ENCODE results near the gene AASDH. TPM values are rescaled to one million over a fixed set of nuclear protein-coding genes. Genes with fewer than 3 reads are reported as not detected.

The AASDH gene
- 1 to 10 TPM; 1.8 to 2.8 TPM for polyA plus RNA-seq

- Histone ChIP-seq H3K4me3 (ENCODE audit: low read depth in 1 of 2, low read length in 2 of 2) (peak within 1 kb of the TSS; percentile 57 to 88), H3K36me3 (ENCODE audit: control insufficient read depth in 2 of 2, insufficient read depth in 2 of 2, low read length in 1 of 2) (no peaks in the 10 kb centered on the region), H3K27ac (ENCODE audit: low read depth in 2 of 2, low read length in 1 of 2) (peak within 1 kb of the TSS; percentile 93 to 100), H3K4me1 (ENCODE audit: control insufficient read depth in 2 of 2, insufficient read depth in 2 of 2, low read length in 1 of 2) (no peaks in the 10 kb centered on the region), H3K9me3 (ENCODE audit: control insufficient read depth in 2 of 2, insufficient read depth in 1 of 2, low read depth in 1 of 2, low read length in 1 of 2) (no peaks in the 10 kb centered on the region), H3K27me3 (ENCODE audit: control insufficient read depth in 1 of 2, insufficient read depth in 2 of 2, low read length in 2 of 2) (no peaks in the 10 kb centered on the region)
- 0% methylated on average over 57 of the region's 57 CpGs for WGBS, 2 donors
Measured at GRCh38 chr4:56387023-56388001, at the start of gene AASDH. Gene AASDH (minus strand): TSS chr4:56387491. CDS start chr4:56384299, 3,192 bp downstream.

GRCh38 chr4:56435140-56435926 is 48.0 kb upstream of the AASDH start, which contains the start of gene PPAT:
Gene PPAT (minus strand): TSS chr4:56435615. CDS start chr4:56435477, 138 bp downstream.
- Histone ChIP-seq H3K4me3 (ENCODE audit: low read depth in 1 of 2, low read length in 2 of 2) (peak within 1 kb of the TSS; percentile 73 to 76), H3K9me3 (ENCODE audit: control insufficient read depth in 2 of 2, insufficient read depth in 1 of 2, low read depth in 1 of 2, low read length in 1 of 2) (no peaks in the 10 kb centered on the region), H3K27ac (ENCODE audit: low read depth in 2 of 2, low read length in 1 of 2) (peak within 1 kb of the TSS; percentile 97), H3K36me3 (ENCODE audit: control insufficient read depth in 2 of 2, insufficient read depth in 2 of 2, low read length in 1 of 2) (no peaks in the 10 kb centered on the region), H3K27me3 (ENCODE audit: control insufficient read depth in 1 of 2, insufficient read depth in 2 of 2, low read length in 2 of 2) (no peaks in the 10 kb centered on the region), H3K4me1 (ENCODE audit: control insufficient read depth in 2 of 2, insufficient read depth in 2 of 2, low read length in 1 of 2) (peaks cover 0 to 3% of the 10 kb centered on the region in 2 donors)
- 0 to 1% methylated on average over 54 to 61 of the region's 61 CpGs for WGBS, 2 donors

GRCh38 chr4:56434599-56435139 is 47.4 kb upstream of the AASDH start:
- no peaks in the 10 kb centered on the region for H3K36me3 ChIP-seq (ENCODE audit: control insufficient read depth in 2 of 2, insufficient read depth in 2 of 2, low read length in 1 of 2)
- H3K9me3 ChIP-seq (ENCODE audit: control insufficient read depth in 2 of 2, insufficient read depth in 1 of 2, low read depth in 1 of 2, low read length in 1 of 2) = no peaks in the 10 kb centered on the region
- H3K4me1 ChIP-seq (ENCODE audit: control insufficient read depth in 2 of 2, insufficient read depth in 2 of 2, low read length in 1 of 2) = peaks cover 0 to 3% of the 10 kb centered on the region in 2 donors
- WGBS, 2 donors = 1% methylated on average over 15 of the region's 15 CpGs
- peak overlapping the region; percentile 73 to 76 for H3K4me3 ChIP-seq (ENCODE audit: low read depth in 1 of 2, low read length in 2 of 2)
- no peaks in the 10 kb centered on the region for H3K27me3 ChIP-seq (ENCODE audit: control insufficient read depth in 1 of 2, insufficient read depth in 2 of 2, low read length in 2 of 2)
- peak overlapping the region; percentile 97 for H3K27ac ChIP-seq (ENCODE audit: low read depth in 2 of 2, low read length in 1 of 2)

GRCh38 chr4:56433280-56433679 is 46.0 kb upstream of the AASDH start:
- H3K27ac ChIP-seq (ENCODE audit: low read depth in 2 of 2, low read length in 1 of 2) = no peak overlapping the region
- H3K36me3 ChIP-seq (ENCODE audit: control insufficient read depth in 2 of 2, insufficient read depth in 2 of 2, low read length in 1 of 2) = no peaks in the 10 kb centered on the region
- no peaks in the 10 kb centered on the region for H3K27me3 ChIP-seq (ENCODE audit: control insufficient read depth in 1 of 2, insufficient read depth in 2 of 2, low read length in 2 of 2)
- no peak overlapping the region for H3K4me3 ChIP-seq (ENCODE audit: low read depth in 1 of 2, low read length in 2 of 2)
- H3K9me3 ChIP-seq (ENCODE audit: control insufficient read depth in 2 of 2, insufficient read depth in 1 of 2, low read depth in 1 of 2, low read length in 1 of 2) = no peaks in the 10 kb centered on the region
- H3K4me1 ChIP-seq (ENCODE audit: control insufficient read depth in 2 of 2, insufficient read depth in 2 of 2, low read length in 1 of 2) = peaks cover 0 to 3% of the 10 kb centered on the region in 2 donors

GRCh38 chr4:56430203-56430602 is 42.9 kb upstream of the AASDH start:
- Histone ChIP-seq H3K36me3 (ENCODE audit: control insufficient read depth in 2 of 2, insufficient read depth in 2 of 2, low read length in 1 of 2) (no peaks in the 10 kb centered on the region), H3K27me3 (ENCODE audit: control insufficient read depth in 1 of 2, insufficient read depth in 2 of 2, low read length in 2 of 2) (no peaks in the 10 kb centered on the region), H3K9me3 (ENCODE audit: control insufficient read depth in 2 of 2, insufficient read depth in 1 of 2, low read depth in 1 of 2, low read length in 1 of 2) (no peaks in the 10 kb centered on the region), H3K27ac (ENCODE audit: low read depth in 2 of 2, low read length in 1 of 2) (no peak overlapping the region), H3K4me3 (ENCODE audit: low read depth in 1 of 2, low read length in 2 of 2) (no peak overlapping the region), H3K4me1 (ENCODE audit: control insufficient read depth in 2 of 2, insufficient read depth in 2 of 2, low read length in 1 of 2) (peaks cover 0 to 3% of the 10 kb centered on the region in 2 donors)
- 95 to 98% methylated on average over 2 of the region's 2 CpGs for WGBS, 2 donors

GRCh38 chr4:56427179-56427578 is 39.9 kb upstream of the AASDH start:
- no peak overlapping the region for H3K27ac ChIP-seq (ENCODE audit: low read depth in 2 of 2, low read length in 1 of 2)
- H3K4me1 ChIP-seq (ENCODE audit: control insufficient read depth in 2 of 2, insufficient read depth in 2 of 2, low read length in 1 of 2) = no peaks in the 10 kb centered on the region
- H3K36me3 ChIP-seq (ENCODE audit: control insufficient read depth in 2 of 2, insufficient read depth in 2 of 2, low read length in 1 of 2) = no peaks in the 10 kb centered on the region
- H3K27me3 ChIP-seq (ENCODE audit: control insufficient read depth in 1 of 2, insufficient read depth in 2 of 2, low read length in 2 of 2) = no peaks in the 10 kb centered on the region
- 96% methylated on average over 1 of the region's 1 CpG for WGBS, 2 donors
- no peak overlapping the region for H3K4me3 ChIP-seq (ENCODE audit: low read depth in 1 of 2, low read length in 2 of 2)
- no peaks in the 10 kb centered on the region for H3K9me3 ChIP-seq (ENCODE audit: control insufficient read depth in 2 of 2, insufficient read depth in 1 of 2, low read depth in 1 of 2, low read length in 1 of 2)

- 96 to 98% methylated on average over 5 to 6 of the region's 6 CpGs for WGBS, 2 donors
- H3K9me3 ChIP-seq (ENCODE audit: control insufficient read depth in 2 of 2, insufficient read depth in 1 of 2, low read depth in 1 of 2, low read length in 1 of 2) = no peaks in the 10 kb centered on the region
- no peaks in the 10 kb centered on the region for H3K36me3 ChIP-seq (ENCODE audit: control insufficient read depth in 2 of 2, insufficient read depth in 2 of 2, low read length in 1 of 2)
- H3K27ac ChIP-seq (ENCODE audit: low read depth in 2 of 2, low read length in 1 of 2) = no peak overlapping the region
- H3K4me1 ChIP-seq (ENCODE audit: control insufficient read depth in 2 of 2, insufficient read depth in 2 of 2, low read length in 1 of 2) = no peaks in the 10 kb centered on the region
- no peaks in the 10 kb centered on the region for H3K27me3 ChIP-seq (ENCODE audit: control insufficient read depth in 1 of 2, insufficient read depth in 2 of 2, low read length in 2 of 2)
- H3K4me3 ChIP-seq (ENCODE audit: low read depth in 1 of 2, low read length in 2 of 2) = no peak overlapping the region
Measured at GRCh38 chr4:56426273-56426672, 39.0 kb upstream of the AASDH start.

- no peaks in the 10 kb centered on the region for H3K9me3 ChIP-seq (ENCODE audit: control insufficient read depth in 2 of 2, insufficient read depth in 1 of 2, low read depth in 1 of 2, low read length in 1 of 2)
- no peak overlapping the region for H3K4me3 ChIP-seq (ENCODE audit: low read depth in 1 of 2, low read length in 2 of 2)
- no peaks in the 10 kb centered on the region for H3K36me3 ChIP-seq (ENCODE audit: control insufficient read depth in 2 of 2, insufficient read depth in 2 of 2, low read length in 1 of 2)
- H3K27me3 ChIP-seq (ENCODE audit: control insufficient read depth in 1 of 2, insufficient read depth in 2 of 2, low read length in 2 of 2) = no peaks in the 10 kb centered on the region
- 88 to 97% methylated on average over 3 of the region's 3 CpGs for WGBS, 2 donors
- H3K27ac ChIP-seq (ENCODE audit: low read depth in 2 of 2, low read length in 1 of 2) = no peak overlapping the region
- H3K4me1 ChIP-seq (ENCODE audit: control insufficient read depth in 2 of 2, insufficient read depth in 2 of 2, low read length in 1 of 2) = no peaks in the 10 kb centered on the region
Measured at GRCh38 chr4:56425518-56425917, 38.2 kb upstream of the AASDH start.

GRCh38 chr4:56424697-56425514 is 37.6 kb upstream of the AASDH start:
- no peak overlapping the region for H3K27ac ChIP-seq (ENCODE audit: low read depth in 2 of 2, low read length in 1 of 2)
- no peak overlapping the region for H3K4me3 ChIP-seq (ENCODE audit: low read depth in 1 of 2, low read length in 2 of 2)
- 60 to 62% methylated on average over 5 of the region's 5 CpGs for whole genome bisulfite sequencing, 2 donors
- H3K9me3 ChIP-seq (ENCODE audit: control insufficient read depth in 2 of 2, insufficient read depth in 1 of 2, low read depth in 1 of 2, low read length in 1 of 2) = no peaks in the 10 kb centered on the region
- H3K4me1 ChIP-seq (ENCODE audit: control insufficient read depth in 2 of 2, insufficient read depth in 2 of 2, low read length in 1 of 2) = no peaks in the 10 kb centered on the region
- H3K36me3 ChIP-seq (ENCODE audit: control insufficient read depth in 2 of 2, insufficient read depth in 2 of 2, low read length in 1 of 2) = no peaks in the 10 kb centered on the region
- no peaks in the 10 kb centered on the region for H3K27me3 ChIP-seq (ENCODE audit: control insufficient read depth in 1 of 2, insufficient read depth in 2 of 2, low read length in 2 of 2)
